Endothelial cell (in vitro differentiated cells): ENCODE results near the gene SLC22A1. TPM values are rescaled to one million over a fixed set of nuclear protein-coding genes. Genes with fewer than 3 reads are reported as not detected.

Experiments
- DNase-seq: peaks from one replicate; pipeline ENCODE4 v3.0.0; 2021; ENCODE audit warnings: low spot score
- H3K27ac Mint-ChIP-seq: one replicate; pipeline ENCODE4 v1.8.0; 2021; ENCODE audit warnings: mixed read lengths, inconsistent platforms; ENCODE audit not compliant: unreplicated experiment
- H3K27me3 Mint-ChIP-seq: one replicate; pipeline ENCODE4 v1.8.0; 2021; ENCODE audit warnings: mild to moderate bottlenecking, moderate library complexity, mixed read lengths, inconsistent platforms; ENCODE audit not compliant: unreplicated experiment
- H3K36me3 Mint-ChIP-seq: one replicate; pipeline ENCODE4 v1.8.0; 2021; ENCODE audit warnings: mild to moderate bottlenecking, low read depth, mixed read lengths, inconsistent platforms; ENCODE audit not compliant: unreplicated experiment
- H3K4me1 Mint-ChIP-seq: one replicate; pipeline ENCODE4 v1.8.0; 2021; ENCODE audit warnings: mild to moderate bottlenecking, mixed read lengths, inconsistent platforms; ENCODE audit not compliant: unreplicated experiment
- H3K4me3 Mint-ChIP-seq: one replicate; pipeline ENCODE4 v1.8.0; 2021; ENCODE audit warnings: mild to moderate bottlenecking, mixed read lengths, inconsistent platforms; ENCODE audit not compliant: unreplicated experiment
- H3K9me3 Mint-ChIP-seq: one replicate; pipeline ENCODE4 v1.8.0; 2021; ENCODE audit warnings: mixed read lengths, inconsistent platforms; ENCODE audit not compliant: unreplicated experiment
- total RNA-seq: library from RNA; stranded (reverse); fragmentation: NEBNext Ultra II Directional; extraction: Animal tissue kit (Norgen Biotek cat#: 25700); gene quantifications from one replicate; pipeline ENCODE4 v1.2.1, GENCODE V29; 2021; ENCODE audit not compliant: unreplicated experiment
- TF ChIP-seq, protein P1 (sequence below): fragments of 200-600 bp; sonication (generic); IDR thresholded peaks from one replicate; pipeline ENCODE4 v1.5.0; 2021; ENCODE audit warnings: antibody characterized with exemption; ENCODE audit not compliant: unreplicated experiment

SLC22A1 gene
- total RNA-seq, 1 donor from 2014 or later: 2.7 TPM

DNA sequence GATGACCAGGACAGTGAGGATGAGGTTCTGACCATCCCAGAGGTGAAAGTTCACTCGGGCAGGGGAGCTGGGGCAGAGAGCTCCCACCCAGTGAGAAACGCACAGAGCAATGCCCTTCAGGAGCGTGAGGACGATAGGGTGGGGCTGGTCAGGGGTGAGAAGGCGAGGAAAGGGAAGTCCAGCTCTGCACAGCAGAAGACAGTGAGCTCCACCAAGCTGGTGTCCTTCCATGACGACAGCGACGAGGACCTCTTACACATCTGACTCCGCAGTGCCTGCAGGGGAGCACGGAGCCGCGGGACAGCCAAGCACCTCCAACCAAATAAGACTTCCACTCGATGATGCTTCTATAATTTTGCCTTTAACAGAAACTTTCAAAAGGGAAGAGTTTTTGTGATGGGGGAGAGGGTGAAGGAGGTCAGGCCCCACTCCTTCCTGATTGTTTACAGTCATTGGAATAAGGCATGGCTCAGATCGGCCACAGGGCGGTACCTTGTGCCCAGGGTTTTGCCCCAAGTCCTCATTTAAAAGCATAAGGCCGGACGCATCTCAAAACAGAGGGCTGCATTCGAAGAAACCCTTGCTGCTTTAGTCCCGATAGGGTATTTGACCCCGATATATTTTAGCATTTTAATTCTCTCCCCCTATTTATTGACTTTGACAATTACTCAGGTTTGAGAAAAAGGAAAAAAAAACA is 16.6 kb upstream of the SLC22A1 start:
- Mint-ChIP-seq H3K9me3 (no peaks in the 10 kb centered on the region), H3K27me3 (peaks cover 8% of the 10 kb centered on the region), H3K36me3 (peaks cover 45% of the 10 kb centered on the region), H3K27ac (no peak overlapping the region), H3K4me3 (no peak overlapping the region), H3K4me1 (peaks cover 26% of the 10 kb centered on the region)
- TF ChIP-seq, protein P1, sequence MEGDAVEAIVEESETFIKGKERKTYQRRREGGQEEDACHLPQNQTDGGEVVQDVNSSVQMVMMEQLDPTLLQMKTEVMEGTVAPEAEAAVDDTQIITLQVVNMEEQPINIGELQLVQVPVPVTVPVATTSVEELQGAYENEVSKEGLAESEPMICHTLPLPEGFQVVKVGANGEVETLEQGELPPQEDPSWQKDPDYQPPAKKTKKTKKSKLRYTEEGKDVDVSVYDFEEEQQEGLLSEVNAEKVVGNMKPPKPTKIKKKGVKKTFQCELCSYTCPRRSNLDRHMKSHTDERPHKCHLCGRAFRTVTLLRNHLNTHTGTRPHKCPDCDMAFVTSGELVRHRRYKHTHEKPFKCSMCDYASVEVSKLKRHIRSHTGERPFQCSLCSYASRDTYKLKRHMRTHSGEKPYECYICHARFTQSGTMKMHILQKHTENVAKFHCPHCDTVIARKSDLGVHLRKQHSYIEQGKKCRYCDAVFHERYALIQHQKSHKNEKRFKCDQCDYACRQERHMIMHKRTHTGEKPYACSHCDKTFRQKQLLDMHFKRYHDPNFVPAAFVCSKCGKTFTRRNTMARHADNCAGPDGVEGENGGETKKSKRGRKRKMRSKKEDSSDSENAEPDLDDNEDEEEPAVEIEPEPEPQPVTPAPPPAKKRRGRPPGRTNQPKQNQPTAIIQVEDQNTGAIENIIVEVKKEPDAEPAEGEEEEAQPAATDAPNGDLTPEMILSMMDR: no peak
- no peak for DNase-seq

DNA sequence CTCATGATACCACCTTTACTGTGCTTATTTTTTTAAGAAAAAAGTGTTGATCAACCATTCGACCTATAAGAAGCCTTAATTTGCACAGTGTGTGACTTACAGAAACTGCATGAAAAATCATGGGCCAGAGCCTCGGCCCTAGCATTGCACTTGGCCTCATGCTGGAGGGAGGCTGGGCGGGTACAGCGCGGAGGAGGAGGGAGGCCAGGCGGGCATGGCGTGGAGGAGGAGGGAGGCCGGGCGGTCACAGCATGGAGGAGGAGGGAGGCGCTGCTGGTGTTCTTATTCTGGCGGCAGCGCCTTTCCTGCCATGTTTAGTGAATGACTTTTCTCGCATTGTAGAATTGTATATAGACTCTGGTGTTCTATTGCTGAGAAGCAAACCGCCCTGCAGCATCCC is 15.6 kb upstream of the SLC22A1 start:
- Mint-ChIP-seq H3K36me3 (peaks cover 45% of the 10 kb centered on the region), H3K4me1 (peaks cover 34% of the 10 kb centered on the region)

DNA sequence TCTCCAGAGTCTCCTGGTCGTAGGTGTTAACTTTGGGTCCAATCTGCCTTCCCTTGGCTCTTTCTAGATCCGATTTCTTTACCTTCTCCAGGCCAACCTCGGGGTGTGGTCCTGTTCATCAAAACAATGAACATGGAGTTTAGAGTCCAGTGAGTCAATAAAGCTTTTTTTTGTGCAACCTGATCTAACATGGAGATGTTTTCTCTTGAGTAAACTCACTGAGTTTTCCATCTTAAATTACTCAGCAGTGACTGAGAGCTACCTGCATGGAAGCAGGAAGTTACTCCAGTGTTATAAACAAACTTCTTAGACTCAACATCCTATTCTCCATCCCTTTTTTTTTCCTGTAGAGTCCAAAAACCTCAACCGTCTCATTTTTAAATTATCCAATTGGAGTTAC is 14.9 kb upstream of the SLC22A1 start:
- H3K27ac Mint-ChIP-seq: peak overlapping the region; percentile 13

More for the DNA sequence above, 15.6 kb upstream of the SLC22A1 start:
- H3K4me3 Mint-ChIP-seq: no peak overlapping the region
- no peak overlapping the region for H3K27ac Mint-ChIP-seq
- TF ChIP-seq, protein P1: no peak
- H3K9me3 Mint-ChIP-seq: no peaks in the 10 kb centered on the region
- peaks cover 6% of the 10 kb centered on the region for H3K27me3 Mint-ChIP-seq
- no peak for DNase-seq

DNA sequence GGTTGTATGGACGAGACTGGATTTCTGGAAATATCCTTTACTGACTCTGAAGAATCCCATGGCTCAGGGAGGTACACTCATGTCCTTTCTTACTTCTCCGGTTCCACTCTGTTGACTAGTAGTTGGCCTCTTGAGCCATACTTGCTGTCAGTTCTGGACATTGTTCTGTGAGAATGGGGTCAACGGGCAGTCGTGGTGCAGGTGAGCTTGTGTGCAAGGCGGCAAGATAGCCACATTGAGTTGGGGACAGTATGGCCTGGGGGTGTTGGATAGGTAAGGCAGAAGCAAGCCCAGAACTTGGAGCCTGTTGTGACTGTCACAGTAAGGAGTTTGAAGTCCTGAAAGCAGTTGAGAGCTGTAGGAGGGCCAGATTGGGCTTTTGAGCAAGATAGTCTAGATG is 13.5 kb upstream of the SLC22A1 start:
- H3K4me3 Mint-ChIP-seq: no peak overlapping the region
- H3K27ac Mint-ChIP-seq: peak overlapping the region; percentile 49

More for the DNA sequence above, 14.9 kb upstream of the SLC22A1 start:
- Mint-ChIP-seq H3K36me3 (peaks cover 45% of the 10 kb centered on the region), H3K4me3 (peak overlapping the region; percentile 52), H3K9me3 (no peaks in the 10 kb centered on the region), H3K27me3 (peaks cover 6% of the 10 kb centered on the region), H3K4me1 (peaks cover 34% of the 10 kb centered on the region)
- no peak for DNase-seq
- TF ChIP-seq, protein P1: no peak

More for the DNA sequence above, 13.5 kb upstream of the SLC22A1 start:
- Mint-ChIP-seq H3K36me3 (peaks cover 40% of the 10 kb centered on the region), H3K4me1 (peaks cover 34% of the 10 kb centered on the region), H3K27me3 (peaks cover 6% of the 10 kb centered on the region), H3K9me3 (no peaks in the 10 kb centered on the region)
- DNase-seq: no peak
- TF ChIP-seq, protein P1: no peak
